Adrenal gland (tissue), 12 donors: ENCODE results near the gene LARP1B. TPM values are rescaled to one million over a fixed set of nuclear protein-coding genes. Genes with fewer than 3 reads are reported as not detected.

Experiments
- DNase-seq, 7 donors: peaks; one replicate each; pipeline ENCODE4 v3.0.0-alpha.2; 2019 to 2020
- H3K27ac ChIP-seq, 5 donors: fragments of 200-600 bp; sonication (generic) in 4 of 5; 1 replicate in 3 of 5; 2 replicates in 2 of 5; pipeline versions ENCODE4 v1.5.1 to v1.8.0; 2016 to 2020; ENCODE audit warnings: mild to moderate bottlenecking in 1 of 5
- H3K27me3 ChIP-seq: fragments of 200-600 bp; 2 replicates; pipeline ENCODE4 v1.8.0; 2021
- H3K36me3 ChIP-seq, 2 donors: fragments of 200-600 bp; replicated peaks in 1 of 2; 1 replicate in 1 of 2; 2 replicates in 1 of 2; pipeline versions ENCODE4 v1.5.1 to v1.8.0; 2018 to 2022
- H3K4me1 ChIP-seq, 2 donors: fragments of 200-600 bp; replicated peaks in 1 of 2; 1 replicate in 1 of 2; 2 replicates in 1 of 2; pipeline versions ENCODE4 v1.5.1 to v1.8.0; 2018 to 2021
- H3K4me3 ChIP-seq, 4 donors: fragments of 200-600 bp; sonication (generic) in 3 of 4; one replicate each; pipeline ENCODE4 v1.5.1; 2016 to 2018
- H3K9me3 ChIP-seq, 3 donors: fragments of 200-600 bp; sonication (generic) in 1 of 3; replicated peaks in 1 of 3; 1 replicate in 2 of 3; 2 replicates in 1 of 3; pipeline versions ENCODE4 v1.5.1 to v1.8.0; 2016 to 2021
- CTCF ChIP-seq, 6 experiments: fragments of 450-650 bp in 4 of 6; fragments of 200-600 bp in 2 of 6; sonication (generic) in 1 of 6; IDR thresholded peaks; 1 replicate in 5 of 6; 2 replicates in 1 of 6; pipeline versions ENCODE4 v1.5.1 to v1.8.0; 2016 to 2021; ENCODE audit warnings: antibody characterized with exemption in 6 of 6, mild to moderate bottlenecking in 2 of 6, moderate library complexity in 1 of 6
- POLR2A ChIP-seq, 2 donors: fragments of 450-650 bp; IDR thresholded peaks; one replicate each; pipeline ENCODE4 v1.6.1; 2017; ENCODE audit warnings: antibody characterized with exemption in 2 of 2, mild to moderate bottlenecking in 2 of 2, moderate library complexity in 1 of 2
- WGBS, 4 donors: extraction: QIAGEN DNeasy Blood & Tissue Kit in 2 of 4; methylation state at CpG; one replicate each; pipeline versions ENCODE4 v1.1.5 to v1.1.7; 2013 to 2017; 5-methylcytosine and 5-hydroxymethylcytosine counted together
- intact Hi-C, 2 donors: fragments of 100-400 bp; cut with DNase I; formaldehyde crosslinking; loops; one replicate each; pipeline versions ENCODE4 v1.14.1 to v1.15.0; 2022 to 2023
- polyA plus RNA-seq, 3 donors: library from polyadenylated mRNA; stranded (reverse); fragments of 200-250 nt in 2 of 3; fragments of 350-450 nt in 1 of 3; fragmentation: Illumina TruSeq in 1 of 3; extraction: RNeasy Lipid Tissue Mini Kit (QIAGEN cat#74804) in 1 of 3; gene quantifications; one replicate each; pipeline ENCODE4 v1.2.3, GENCODE V29; 2013 to 2014
- total RNA-seq, 9 donors: library from RNA; depleted of rRNA in 4 of 9; stranded (reverse); fragments of >200 nt in 4 of 9; fragments of 120-200 nt in 1 of 9; fragmentation: NEBNext Ultra II Directional in 1 of 9; extraction: Animal tissue kit (Norgen Biotek cat#: 25700) in 1 of 9; gene quantifications; one replicate each; pipeline versions ENCODE4 v1.1.0 to v1.2.4, GENCODE V29; 2013 to 2023
- donor health status: healthy with polysubstance abuse.
- donor health status: Bipolar disorder and iron deficiency.
- donor health status: DM: yes; HTN: yes; CAD: no.
- donor health status: DM: no; HTN: no; CAD: no.
- donor health status: DM: no; HTN: no; CAD: no.
- donor health status: DM: yes; HTN: yes; CAD: no.

LARP1B gene
- total and polyA plus RNA-seq, 12 donors, result 5.0 to 27.7 (median 12.3) TPM

- Histone ChIP-seq H3K36me3 (no peaks in the 10 kb centered on the region), H3K27ac (no peak overlapping the region), H3K4me3 (no peak overlapping the region), H3K4me1 (no peaks in the 10 kb centered on the region), H3K9me3 (no peaks in the 10 kb centered on the region), H3K27me3 (no peaks in the 10 kb centered on the region)
- intact Hi-C loops, result no loop called here
- TF ChIP-seq POLR2A (IDR thresholded peaks at IDR 0.05) (no peak), CTCF (IDR thresholded peaks at IDR 0.05) (no peak)
- no peak for DNase-seq
- WGBS, 4 donors, result 96 to 99% (median 98%) methylated on average over 6 of the region's 6 CpGs
Observed at GRCh38 chr4:128134925-128135324, 73.8 kb downstream of the LARP1B start.

- TF ChIP-seq POLR2A (IDR thresholded peaks at IDR 0.05) (no peak), CTCF (IDR thresholded peaks at IDR 0.05) (no peak)
- Histone ChIP-seq H3K36me3 (no peaks in the 10 kb centered on the region), H3K4me1 (no peaks in the 10 kb centered on the region), H3K9me3 (no peaks in the 10 kb centered on the region), H3K4me3 (no peak overlapping the region), H3K27me3 (no peaks in the 10 kb centered on the region), H3K27ac (no peak overlapping the region)
- intact Hi-C loops, result no loop called here
- DNase-seq, result no peak
- 91 to 93% (median 92%) methylated on average over 3 of the region's 3 CpGs for WGBS, 4 donors
Observed at GRCh38 chr4:128135391-128135790, 74.3 kb downstream of the LARP1B start.

GRCh38 chr4:128141866-128142265 is 80.8 kb downstream of the LARP1B start:
- H3K27ac ChIP-seq, result no peak overlapping the region
- intact Hi-C loops, result no loop called here
- no peak overlapping the region for H3K4me3 ChIP-seq
- H3K36me3 ChIP-seq, result no peaks in the 10 kb centered on the region
- H3K4me1 ChIP-seq, result no peaks in the 10 kb centered on the region
- no peaks in the 10 kb centered on the region for H3K27me3 ChIP-seq
- no peaks in the 10 kb centered on the region for H3K9me3 ChIP-seq
- no peak for DNase-seq
- TF ChIP-seq CTCF (IDR thresholded peaks at IDR 0.05), result no peak
- no peak for TF ChIP-seq POLR2A (IDR thresholded peaks at IDR 0.05)

GRCh38 chr4:128145727-128146126 is 84.6 kb downstream of the LARP1B start:
- Histone ChIP-seq H3K4me3 (no peak overlapping the region), H3K36me3 (no peaks in the 10 kb centered on the region), H3K9me3 (no peaks in the 10 kb centered on the region), H3K27ac (no peak overlapping the region), H3K4me1 (no peaks in the 10 kb centered on the region), H3K27me3 (no peaks in the 10 kb centered on the region)
- intact Hi-C loops, result no loop called here
- 90 to 99% (median 93%) methylated on average over 2 of the region's 2 CpGs for WGBS, 4 donors
- no peak for DNase-seq
- TF ChIP-seq CTCF (IDR thresholded peaks at IDR 0.05) (no peak), POLR2A (IDR thresholded peaks at IDR 0.05) (no peak)
